PC-3 (cell line): ENCODE results near the gene ZBTB24. TPM values are rescaled to one million over a fixed set of nuclear protein-coding genes. Genes with fewer than 3 reads are reported as not detected.

Source experiments
- ATAC-seq: fragments of 200-7000 bp; cut with Tn5 transposase; 2 replicates; pipeline ENCODE4 v1.9.1; 2020; ENCODE audit warnings: mild to moderate bottlenecking, moderate library complexity
- BruUV-seq: library from RNA; stranded (reverse); fragments of 400-500 nt; replicated peaks from 2 replicates; lab custom pipeline; 2021; lab: Mats Ljungman, UMichigan
- CTCF ChIA-PET: fragments of 300-600 bp; sonication (Branson Sonifier 250); formaldehyde crosslinking; loops from one replicate; lab custom pipeline; 2022; ENCODE audit warnings: antibody characterized with exemption; lab: Charles Lee
- POLR2A ChIA-PET: fragments of 300-600 bp; sonication (Branson Sonifier 250); formaldehyde crosslinking; loops from one replicate; lab custom pipeline; 2022; ENCODE audit warnings: antibody characterized with exemption; ENCODE audit not compliant: unreplicated experiment; lab: Charles Lee
- DNase-seq: peaks from one replicate; pipeline ENCODE4 v3.0.0-alpha.2; 2015
- H2AFZ ChIP-seq: fragments of 300-600 bp; sonication (generic); 2 replicates; pipeline ENCODE4 v1.6.0; 2016; ENCODE audit warnings: antibody characterized with exemption, low read length
- H3F3A ChIP-seq: fragments of 300-600 bp; sonication (generic); one replicate; pipeline ENCODE4 v1.6.0; 2017; ENCODE audit warnings: antibody characterized with exemption, low read length, control low read depth, mild to moderate bottlenecking; ENCODE audit not compliant: unreplicated experiment
- H3K27ac ChIP-seq: fragments of 300-600 bp; sonication (generic); 2 replicates; pipeline ENCODE4 v1.5.1; 2016; ENCODE audit warnings: mild to moderate bottlenecking, low read length
- H3K27me3 ChIP-seq: fragments of 300-600 bp; sonication (generic); 2 replicates; pipeline ENCODE4 v1.6.1; 2016; ENCODE audit warnings: low read length, mixed read lengths
- H3K36me3 ChIP-seq: fragments of 300-600 bp; sonication (generic); 2 replicates; pipeline ENCODE4 v1.6.1; 2016; ENCODE audit warnings: low read depth, mixed run types, low read length, mixed read lengths
- H3K4me1 ChIP-seq: fragments of 300-600 bp; sonication (generic); 2 replicates; pipeline ENCODE4 v1.5.1; 2016; ENCODE audit warnings: low read length; ENCODE audit not compliant: insufficient read depth
- H3K4me2 ChIP-seq: fragments of 300-600 bp; sonication (generic); 2 replicates; pipeline ENCODE4 v1.6.0; 2016; ENCODE audit warnings: low read length
- H3K4me3 ChIP-seq: fragments of 300-600 bp; sonication (generic); 2 replicates; pipeline ENCODE4 v1.5.1; 2016; ENCODE audit warnings: mild to moderate bottlenecking, low read length, mixed read lengths
- H3K79me2 ChIP-seq: fragments of 300-600 bp; sonication (generic); 2 replicates; pipeline ENCODE4 v1.6.1; 2017; ENCODE audit warnings: low read length, mixed read lengths
- H3K9ac ChIP-seq: fragments of 300-600 bp; sonication (generic); 2 replicates; pipeline ENCODE4 v1.6.0; 2016; ENCODE audit warnings: mild to moderate bottlenecking, low read length
- H3K9me2 ChIP-seq: fragments of 300-600 bp; sonication (generic); replicated peaks from 2 replicates; pipeline ENCODE4 v1.6.1; 2016; ENCODE audit warnings: mixed run types, low read length, mixed read lengths
- H3K9me3 ChIP-seq: fragments of 300-600 bp; sonication (generic); 2 replicates; pipeline ENCODE4 v1.6.1; 2016; ENCODE audit warnings: low read length, mixed read lengths
- H4K20me1 ChIP-seq: fragments of 300-600 bp; sonication (generic); 2 replicates; pipeline ENCODE4 v1.6.1; 2016; ENCODE audit warnings: low read length, mixed read lengths
- CTCF ChIP-seq: fragments of 300-600 bp; sonication (generic); conservative IDR thresholded peaks from 2 replicates; pipeline ENCODE4 v1.5.1; 2017; ENCODE audit warnings: antibody characterized with exemption, low read depth, mild to moderate bottlenecking, low read length
- EZH2 ChIP-seq: fragments of 300-600 bp; sonication (generic); IDR thresholded peaks from one replicate; pipeline ENCODE4 v1.6.1; 2017; ENCODE audit warnings: antibody characterized with exemption, mild to moderate bottlenecking, low read length; ENCODE audit not compliant: unreplicated experiment
- EZH2phosphoT487 ChIP-seq: fragments of 300-600 bp; sonication (generic); IDR thresholded peaks from 2 replicates; pipeline ENCODE4 v1.6.1; 2018; ENCODE audit warnings: mild to moderate bottlenecking, antibody characterized with exemption, low read length, borderline replicate concordance
- intact Hi-C: fragments of 100-400 bp; cut with micrococcal nuclease; formaldehyde crosslinking; loops from 2 replicates; pipeline ENCODE4 v1.9.0; 2023
- total RNA-seq: library from RNA; depleted of rRNA; stranded (reverse); fragments of >200 nt; gene quantifications from 2 replicates; pipeline ENCODE4 v1.2.3, GENCODE V29; 2014

ZBTB24 gene
- total RNA-seq, 1 experiment from 2014 or later = 6.1 TPM

GRCh38 chr6:109454496-109455436, 28.3 kb downstream of the ZBTB24 start:
- BruUV-seq = TSS peak; percentile 24

DNA sequence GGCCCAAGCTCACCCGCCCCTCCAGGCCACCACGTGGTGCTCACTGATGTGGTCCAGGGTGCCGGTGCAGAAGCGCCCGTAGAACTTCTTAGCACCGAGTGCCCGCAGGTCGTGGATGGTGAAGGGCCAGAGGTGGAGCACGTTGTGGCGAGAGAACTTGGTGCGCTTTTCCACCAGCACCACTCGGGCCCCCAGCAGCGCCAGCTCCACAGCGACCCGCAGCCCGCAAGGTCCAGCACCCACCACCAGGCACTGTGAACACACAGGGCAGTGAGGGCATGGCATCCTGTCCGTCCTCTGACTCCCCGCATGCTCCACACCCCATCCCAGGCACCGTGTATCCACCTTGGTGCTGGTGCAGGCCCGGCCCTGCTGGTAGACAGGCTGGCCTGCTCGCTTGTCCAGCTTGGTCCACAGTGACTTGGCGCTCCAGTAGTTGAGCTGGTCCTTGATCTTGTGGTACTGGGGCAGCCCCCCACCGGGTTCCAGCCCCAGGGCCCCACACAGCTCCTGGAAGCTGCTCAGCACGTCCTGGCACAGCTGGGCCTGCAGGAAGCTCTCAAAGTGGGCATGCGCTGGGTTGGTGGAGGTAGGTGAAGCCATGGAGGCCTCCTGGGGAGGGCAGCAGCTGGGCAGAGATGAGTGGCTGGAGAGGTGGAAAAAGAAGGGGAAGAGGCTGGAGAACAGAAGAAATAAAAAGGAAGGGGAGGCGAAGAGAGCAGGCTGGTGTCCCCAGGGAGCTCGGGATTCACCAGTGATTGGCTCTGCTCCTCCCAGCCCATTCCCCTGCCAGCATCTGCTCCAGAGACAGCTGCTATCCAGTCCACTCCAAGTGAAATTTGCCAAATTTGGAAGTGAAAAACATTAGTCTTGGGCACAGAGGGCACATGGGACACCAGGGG, 29.2 kb downstream of the ZBTB24 start:
- POLR2A ChIA-PET = no interaction called here
- CTCF ChIA-PET = no interaction called here
- ATAC-seq = no peak
- BruUV-seq = no TSS peak
- no peak overlapping the region for H3K4me3 ChIP-seq
- no peak overlapping the region for H2AFZ ChIP-seq
- no peaks in the 10 kb centered on the region for H3K9me3 ChIP-seq
- no peaks in the 10 kb centered on the region for H3K79me2 ChIP-seq
- peaks cover 18% of the 10 kb centered on the region; the same call in 1 of the 2 replicates for H3K4me1 ChIP-seq
- no peaks in the 10 kb centered on the region for H3F3A ChIP-seq
- H3K9me2 ChIP-seq = no peaks in the 10 kb centered on the region
- H4K20me1 ChIP-seq = no peaks in the 10 kb centered on the region
- no peaks in the 10 kb centered on the region for H3K36me3 ChIP-seq
- intact Hi-C loops = no loop called here
- DNase-seq = no peak
- H3K9ac ChIP-seq = no peak overlapping the region
- no peak for TF ChIP-seq CTCF
- TF ChIP-seq EZH2 = no peak
- no peak for TF ChIP-seq EZH2phosphoT487
- H3K27ac ChIP-seq = no peak overlapping the region
- H3K4me2 ChIP-seq = peak overlapping the region; percentile 89
- no peaks in the 10 kb centered on the region for H3K27me3 ChIP-seq

More at GRCh38 chr6:109454496-109455436, 28.3 kb downstream of the ZBTB24 start:
- H3K4me2 ChIP-seq = peak overlapping the region; percentile 89
- intact Hi-C loops = loop anchor here (1.0 kb wide), 1 partner anchor 13 kb away; no protein-coding TSS in a partner anchor
- no peaks in the 10 kb centered on the region for H3K9me2 ChIP-seq
- H3K79me2 ChIP-seq = no peaks in the 10 kb centered on the region
- no peak overlapping the region for H3K27ac ChIP-seq
- no peak for TF ChIP-seq CTCF
- no peak for TF ChIP-seq EZH2
- TF ChIP-seq EZH2phosphoT487 = no peak
- H4K20me1 ChIP-seq = no peaks in the 10 kb centered on the region
- H3K27me3 ChIP-seq = no peaks in the 10 kb centered on the region
- H3F3A ChIP-seq = no peaks in the 10 kb centered on the region
- H3K9ac ChIP-seq = peak overlapping the region; percentile 60
- no peak for DNase-seq
- peak overlapping the region; percentile 89 for H2AFZ ChIP-seq
- H3K36me3 ChIP-seq = no peaks in the 10 kb centered on the region
- peak overlapping the region; percentile 84 for H3K4me3 ChIP-seq
- peaks cover 18% of the 10 kb centered on the region; the same call in 1 of the 2 replicates for H3K4me1 ChIP-seq
- CTCF ChIA-PET = no interaction called here
- POLR2A ChIA-PET = no interaction called here
- no peaks in the 10 kb centered on the region for H3K9me3 ChIP-seq
- ATAC-seq = peak; percentile 6
